ENCODE results near the gene TRIM28.

Gene TRIM28

GRCh38 chr19:58559275-58560006, 15.6 kb downstream of the TRIM28 start:
- no peak for TF ChIP-seq CTCF (IDR thresholded peaks at IDR 0.05; ENCODE audit: low read depth, low read length)
- H3K4me3 ChIP-seq (replicated peaks in 1 of 2; ENCODE audit: low read depth in 2 of 2, low read length in 2 of 2), result peak overlapping the region; percentile 70 to 75
- DNase-seq (ENCODE audit: low read depth in 2 of 2), result peak; percentile 93 to 95

- DNase-seq (ENCODE audit: low read depth in 2 of 2), result no peak
- no peak for TF ChIP-seq CTCF (IDR thresholded peaks at IDR 0.05; ENCODE audit: low read depth, low read length)
- peak overlapping the region; percentile 70 to 75 for H3K4me3 ChIP-seq (replicated peaks in 1 of 2; ENCODE audit: low read depth in 2 of 2, low read length in 2 of 2)
Measured at GRCh38 chr19:58560007-58560887, 16.4 kb downstream of the TRIM28 start.

- no peak for TF ChIP-seq CTCF (IDR thresholded peaks at IDR 0.05; ENCODE audit: low read depth, low read length)
- DNase-seq (ENCODE audit: low read depth in 2 of 2), result no peak
- H3K4me3 ChIP-seq (replicated peaks in 1 of 2; ENCODE audit: low read depth in 2 of 2, low read length in 2 of 2), result no peak overlapping the region
Measured at GRCh38 chr19:58560921-58561320, 17.1 kb downstream of the TRIM28 start.

- no peak for TF ChIP-seq CTCF (IDR thresholded peaks at IDR 0.05; ENCODE audit: low read depth, low read length)
- H3K4me3 ChIP-seq (replicated peaks in 1 of 2; ENCODE audit: low read depth in 2 of 2, low read length in 2 of 2), result no peak overlapping the region
- DNase-seq (ENCODE audit: low read depth in 2 of 2), result no peak
Measured at GRCh38 chr19:58561373-58562121, 17.7 kb downstream of the TRIM28 start.

- peak overlapping the region; percentile 20 to 37 for H3K4me3 ChIP-seq (replicated peaks in 1 of 2; ENCODE audit: low read depth in 2 of 2, low read length in 2 of 2)
- peak; percentile 46 to 53 for DNase-seq (ENCODE audit: low read depth in 2 of 2)
- no peak for TF ChIP-seq CTCF (IDR thresholded peaks at IDR 0.05; ENCODE audit: low read depth, low read length)
Measured at GRCh38 chr19:58562122-58563033, 18.5 kb downstream of the TRIM28 start.
